Measurements from ENCODE around the gene FOXR1.

FOXR1 gene

GRCh38 chr11:118923721-118924587, 47.6 kb upstream of the FOXR1 start:
- Histone ChIP-seq H3K23ac (ENCODE audit: low read depth, low read length, poor library complexity) (peak overlapping the region; percentile 35), H3K36me3 (replicated peaks in 1 of 2; ENCODE audit: control insufficient read depth in 2 of 2, insufficient read depth in 2 of 2, low read length in 2 of 2) (no peaks in the 10 kb centered on the region), H4K8ac (ENCODE audit: low read depth, low read length) (no peak overlapping the region), H2AFZ (ENCODE audit: low read length) (peak overlapping the region; percentile 91), H3K9ac (ENCODE audit: low read depth, low read length, poor library complexity) (peak overlapping the region; percentile 60), H4K91ac (ENCODE audit: low read depth, low read length, poor library complexity) (no peak overlapping the region), H3K4me1 (ENCODE audit: control insufficient read depth in 2 of 2, insufficient read depth in 1 of 2, low read depth in 1 of 2, low read length in 2 of 2) (peaks cover 59 to 72% of the 10 kb centered on the region in 2 donors), H3K27me3 (ENCODE audit: control insufficient read depth in 3 of 3, insufficient read depth in 3 of 3, low read depth in 1 of 3, low read length in 3 of 3) (no peaks in the 10 kb centered on the region), H3K4me3 (ENCODE audit: low read length in 2 of 2) (peak overlapping the region; percentile 95 to 96), H3K9me3 (replicated peaks in 1 of 2; ENCODE audit: control insufficient read depth in 2 of 2, insufficient read depth in 1 of 2, low read depth in 1 of 2, low read length in 2 of 2) (no peaks in the 10 kb centered on the region), H3K4ac (ENCODE audit: low read length) (no peak overlapping the region), H3K79me1 (ENCODE audit: low read depth, low read length) (peaks cover 28% of the 10 kb centered on the region), H3K18ac (ENCODE audit: low read length) (peak overlapping the region; percentile 30), H3K27ac (replicated peaks; ENCODE audit: low read length) (no peak overlapping the region), H2BK12ac (ENCODE audit: low read length) (peak overlapping the region; percentile 78), H2BK120ac (ENCODE audit: low read depth, low read length) (peak overlapping the region; percentile 84), H3K14ac (ENCODE audit: low read length) (peak overlapping the region; percentile 65), H2BK15ac (ENCODE audit: low read length) (peak overlapping the region; percentile 82), H2BK5ac (ENCODE audit: low read length) (no peak overlapping the region), H2AK5ac (ENCODE audit: low read depth, low read length) (no peak overlapping the region), H3K4me2 (ENCODE audit: insufficient read depth, low read length, poor library complexity, severe bottlenecking) (peak overlapping the region; percentile 78)
- no CpG with 5 or more reads among the region's 7 CpGs for WGBS, 2 donors (ENCODE audit: extremely low coverage in 2 of 2, insufficient read length in 2 of 2, insufficient replicate concordance in 1 of 2)
- no peak for DNase-seq (ENCODE audit: low spot score)

DNA sequence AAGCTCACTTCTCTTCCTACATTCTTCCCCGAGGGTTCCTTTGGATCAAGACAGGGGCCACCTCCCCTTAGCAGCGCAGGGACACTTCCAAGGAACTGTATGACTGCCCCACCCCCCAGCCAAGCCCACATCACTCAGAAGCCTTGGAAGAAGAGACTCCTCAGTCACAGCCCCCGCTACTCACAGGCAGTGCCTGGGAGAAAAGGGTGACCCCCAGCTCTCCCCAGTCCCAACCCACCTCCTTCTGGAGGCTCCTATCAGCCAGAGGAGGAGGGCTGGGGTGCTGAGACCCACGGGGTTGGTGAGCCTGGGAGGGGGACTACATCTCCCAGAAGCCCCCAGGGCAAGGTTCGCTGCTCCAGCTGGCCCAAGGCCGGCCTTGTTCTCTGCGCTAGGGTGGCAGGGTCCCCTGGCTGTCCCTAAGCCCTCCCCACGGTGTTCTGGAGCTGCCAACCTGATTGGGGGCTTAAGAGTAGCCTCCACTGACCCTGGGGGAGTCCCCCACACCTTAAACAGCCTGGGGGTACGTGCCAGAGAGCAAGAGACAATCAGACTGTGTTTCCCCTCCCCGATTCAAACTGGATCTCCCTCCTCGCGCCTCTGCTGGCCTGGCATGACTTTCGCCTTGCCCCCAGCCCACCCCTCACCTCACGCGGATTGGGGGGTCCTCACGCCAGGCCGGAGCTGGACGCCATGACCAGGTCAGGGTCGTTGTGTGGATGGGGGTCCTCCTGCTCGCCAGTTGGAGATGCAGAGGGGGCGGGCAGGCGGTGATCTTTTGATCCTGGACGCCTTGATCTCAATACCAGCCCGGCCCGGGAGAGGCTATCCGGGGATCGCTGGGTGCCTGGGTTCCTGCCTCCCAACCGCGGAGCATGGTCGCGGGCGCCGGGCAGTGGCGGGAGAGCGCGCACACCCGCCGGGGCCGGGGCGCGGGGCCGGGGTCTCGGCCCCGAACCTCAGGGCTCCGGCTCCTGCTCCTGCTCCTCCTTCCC, 46.7 kb upstream of the FOXR1 start:
- Histone ChIP-seq H2BK12ac (ENCODE audit: low read length) (peak overlapping the region; percentile 98), H3K27me3 (ENCODE audit: control insufficient read depth in 3 of 3, insufficient read depth in 3 of 3, low read depth in 1 of 3, low read length in 3 of 3) (no peaks in the 10 kb centered on the region), H3K9me3 (replicated peaks in 1 of 2; ENCODE audit: control insufficient read depth in 2 of 2, insufficient read depth in 1 of 2, low read depth in 1 of 2, low read length in 2 of 2) (no peaks in the 10 kb centered on the region), H3K4me1 (ENCODE audit: control insufficient read depth in 2 of 2, insufficient read depth in 1 of 2, low read depth in 1 of 2, low read length in 2 of 2) (peaks cover 51 to 64% of the 10 kb centered on the region in 2 donors), H3K4me2 (ENCODE audit: insufficient read depth, low read length, poor library complexity, severe bottlenecking) (peak overlapping the region; percentile 78), H2BK5ac (ENCODE audit: low read length) (peak overlapping the region; percentile 55), H3K23ac (ENCODE audit: low read depth, low read length, poor library complexity) (peak overlapping the region; percentile 94), H3K79me1 (ENCODE audit: low read depth, low read length) (peaks cover 26% of the 10 kb centered on the region), H3K14ac (ENCODE audit: low read length) (peak overlapping the region; percentile 42), H2AK5ac (ENCODE audit: low read depth, low read length) (peak overlapping the region; percentile 74), H3K36me3 (replicated peaks in 1 of 2; ENCODE audit: control insufficient read depth in 2 of 2, insufficient read depth in 2 of 2, low read length in 2 of 2) (no peaks in the 10 kb centered on the region), H2AFZ (ENCODE audit: low read length) (peak overlapping the region; percentile 91), H3K27ac (replicated peaks; ENCODE audit: low read length) (no peak overlapping the region), H3K18ac (ENCODE audit: low read length) (peak overlapping the region; percentile 84), H3K4ac (ENCODE audit: low read length) (no peak overlapping the region), H2BK15ac (ENCODE audit: low read length) (peak overlapping the region; percentile 82), H3K9ac (ENCODE audit: low read depth, low read length, poor library complexity) (peak overlapping the region; percentile 97), H4K8ac (ENCODE audit: low read depth, low read length) (no peak overlapping the region), H3K4me3 (ENCODE audit: low read length in 2 of 2) (peak overlapping the region; percentile 95 to 96), H2BK120ac (ENCODE audit: low read depth, low read length) (no peak overlapping the region), H4K91ac (ENCODE audit: low read depth, low read length, poor library complexity) (no peak overlapping the region)
- no CpG with 5 or more reads among the region's 45 CpGs for WGBS, 2 donors (ENCODE audit: extremely low coverage in 2 of 2, insufficient read length in 2 of 2, insufficient replicate concordance in 1 of 2)
- DNase-seq (ENCODE audit: low spot score) = no peak

GRCh38 chr11:118927554-118928100, 43.9 kb upstream of the FOXR1 start:
- Histone ChIP-seq H3K14ac (ENCODE audit: low read length) (no peak overlapping the region), H3K9me3 (replicated peaks in 1 of 2; ENCODE audit: control insufficient read depth in 2 of 2, insufficient read depth in 1 of 2, low read depth in 1 of 2, low read length in 2 of 2) (no peaks in the 10 kb centered on the region), H2AK5ac (ENCODE audit: low read depth, low read length) (peak overlapping the region; percentile 49), H3K27ac (replicated peaks; ENCODE audit: low read length) (no peak overlapping the region), H2AFZ (ENCODE audit: low read length) (peak overlapping the region; percentile 93), H3K4me3 (ENCODE audit: low read length in 2 of 2) (no peak overlapping the region), H4K8ac (ENCODE audit: low read depth, low read length) (no peak overlapping the region), H3K23ac (ENCODE audit: low read depth, low read length, poor library complexity) (peak overlapping the region; percentile 46), H3K27me3 (ENCODE audit: control insufficient read depth in 3 of 3, insufficient read depth in 3 of 3, low read depth in 1 of 3, low read length in 3 of 3) (peaks cover 0 to 8% (median 5%) of the 10 kb centered on the region in 3 experiments), H2BK12ac (ENCODE audit: low read length) (no peak overlapping the region), H3K18ac (ENCODE audit: low read length) (no peak overlapping the region), H2BK5ac (ENCODE audit: low read length) (peak overlapping the region; percentile 39), H3K9ac (ENCODE audit: low read depth, low read length, poor library complexity) (no peak overlapping the region), H3K4ac (ENCODE audit: low read length) (no peak overlapping the region), H3K4me1 (ENCODE audit: control insufficient read depth in 2 of 2, insufficient read depth in 1 of 2, low read depth in 1 of 2, low read length in 2 of 2) (peaks cover 33 to 43% of the 10 kb centered on the region in 2 donors), H3K79me1 (ENCODE audit: low read depth, low read length) (peaks cover 15% of the 10 kb centered on the region), H4K91ac (ENCODE audit: low read depth, low read length, poor library complexity) (no peak overlapping the region), H2BK15ac (ENCODE audit: low read length) (peak overlapping the region; percentile 87), H3K36me3 (replicated peaks in 1 of 2; ENCODE audit: control insufficient read depth in 2 of 2, insufficient read depth in 2 of 2, low read length in 2 of 2) (no peaks in the 10 kb centered on the region), H3K4me2 (ENCODE audit: insufficient read depth, low read length, poor library complexity, severe bottlenecking) (peak overlapping the region; percentile 81), H2BK120ac (ENCODE audit: low read depth, low read length) (peak overlapping the region; percentile 19)
- DNase-seq (ENCODE audit: low spot score) = no peak
- WGBS, 2 donors (ENCODE audit: extremely low coverage in 2 of 2, insufficient read length in 2 of 2, insufficient replicate concordance in 1 of 2) = no CpG with 5 or more reads among the region's 7 CpGs
